ENCODE measurements around the gene ZNF14. TPM values are rescaled to one million over a fixed set of nuclear protein-coding genes. Genes with fewer than 3 reads are reported as not detected.

Gene ZNF14
- total and polyA plus RNA-seq, 2 donors (not counting 3 experiments of a cell fraction or from before 2014, with no cell fraction given): 0.65 to 2.6 TPM

DNA sequence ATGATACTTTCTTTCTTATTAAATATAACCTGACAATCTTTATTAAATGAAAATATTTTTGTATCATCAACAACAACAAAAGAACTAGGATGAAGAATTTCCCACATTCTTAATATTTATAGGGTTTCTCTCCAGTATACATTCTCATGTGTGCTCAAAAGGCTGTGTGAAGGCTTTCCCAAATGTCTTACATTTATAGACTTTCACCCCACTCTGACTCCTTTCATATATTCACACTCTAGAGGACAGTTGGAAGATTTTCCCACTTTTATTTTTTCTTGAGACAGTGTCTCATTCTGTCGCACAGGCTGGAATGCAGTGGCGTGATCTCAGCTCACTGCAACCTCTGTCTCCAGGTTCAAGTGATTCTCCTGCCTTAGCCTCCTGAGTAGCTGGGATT, 22.4 kb downstream of the ZNF14 start:
- Histone ChIP-seq H2AFZ (ENCODE audit: low read depth, low read length) (no peak overlapping the region), H3K27ac (ENCODE audit: insufficient read depth, low read depth, low read length) (no peak overlapping the region), H3K4me3 (replicated peaks in 1 of 3; ENCODE audit: insufficient read depth in 1 of 3, low read depth in 1 of 3, low read length in 3 of 3) (no peak overlapping the region), H3K79me2 (ENCODE audit: control insufficient read depth, insufficient read depth, low read length) (no peaks in the 10 kb centered on the region), H3K36me3 (ENCODE audit: control insufficient read depth in 2 of 2, extremely low read depth in 1 of 2, insufficient read depth in 2 of 2, low read length in 2 of 2) (peaks cover 2 to 4% of the 10 kb centered on the region in 2 experiments), H3K9me3 (replicated peaks; ENCODE audit: control insufficient read depth, insufficient read depth, low read length) (peaks cover 40% of the 10 kb centered on the region), H3K9me1 (replicated peaks; ENCODE audit: control insufficient read depth, extremely low read depth, insufficient read depth, low read length) (no peaks in the 10 kb centered on the region), H3K4me1 (ENCODE audit: control insufficient read depth, extremely low read depth, insufficient read depth, low read length) (no peaks in the 10 kb centered on the region), H3K4me2 (ENCODE audit: insufficient read depth, low read length) (no peak overlapping the region), H4K20me1 (replicated peaks; ENCODE audit: control insufficient read depth, extremely low read depth, insufficient read depth, low read length) (no peaks in the 10 kb centered on the region), H3K9ac (replicated peaks; ENCODE audit: extremely low read depth, insufficient read depth, low read length) (no peak overlapping the region), H3K27me3 (ENCODE audit: control insufficient read depth in 2 of 2, insufficient read depth in 2 of 2, low read length in 2 of 2) (no peaks in the 10 kb centered on the region)
- ChIA-PET CTCF (no interaction called here), POLR2A (no interaction called here)
- intact Hi-C loops (cut with micrococcal nuclease): no loop called here
- DNase-seq (ENCODE audit: low read depth, low spot score) (no peak), FAIRE-seq (no peak)
- no TSS peak for BruUV-seq (replicated peaks)
- dilution Hi-C loops (cut with MboI; ENCODE audit: extremely low pct_ligation_motif_present, low sequenced_read_pairs): no loop called here
- TF ChIP-seq CTCF (IDR thresholded peaks at IDR 0.05; ENCODE audit: extremely low read depth in 1 of 2, insufficient read depth in 1 of 2, low read depth in 1 of 2, low read length in 2 of 2) (no peak), FOS (IDR thresholded peaks at IDR 0.05; ENCODE audit: borderline replicate concordance, insufficient read depth, low read length) (no peak), POLR2AphosphoS5 (IDR thresholded peaks at IDR 0.05; ENCODE audit: insufficient read depth, low read depth, low read length) (no peak), MAX (IDR thresholded peaks at IDR 0.05; ENCODE audit: insufficient read depth, insufficient read length) (no peak), GATA2 (IDR thresholded peaks at IDR 0.05; ENCODE audit: insufficient read depth, insufficient read length, low read depth, low read length) (no peak), EZH2 (IDR thresholded peaks at IDR 0.05; ENCODE audit: borderline replicate concordance, low read depth, low read length, severe bottlenecking) (no peak), MYC (IDR thresholded peaks at IDR 0.05; ENCODE audit: low read depth, low read length) (no peak), JUN (IDR thresholded peaks at IDR 0.05; ENCODE audit: borderline replicate concordance, insufficient read depth, insufficient read length, low read depth) (no peak), POLR2A (IDR thresholded peaks at IDR 0.05; ENCODE audit: low read depth, low read length) (no peak)
